HG03060 (cell line): ENCODE results near the gene IL1RAPL1.

ENCODE experiments used
- ATAC-seq: cut with Tn5 transposase; IDR thresholded peaks from one replicate; pipeline ENCODE4 v1.9.1; 2021; ENCODE audit warnings: low read depth, moderate number of reproducible peaks; ENCODE audit not compliant: unreplicated experiment

The IL1RAPL1 gene

GRCh38 chrX:29687687-29688086 lies 1100.4 kb downstream of the IL1RAPL1 start:
- ATAC-seq, result no peak

GRCh38 chrX:29690061-29690460 lies 1102.8 kb downstream of the IL1RAPL1 start:
- no peak for ATAC-seq

GRCh38 chrX:29691044-29691443 lies 1103.8 kb downstream of the IL1RAPL1 start:
- ATAC-seq, result no peak

- no peak for ATAC-seq
These were observed 1106.7 kb downstream of the IL1RAPL1 start for GRCh38 chrX:29693912-29694311.

DNA sequence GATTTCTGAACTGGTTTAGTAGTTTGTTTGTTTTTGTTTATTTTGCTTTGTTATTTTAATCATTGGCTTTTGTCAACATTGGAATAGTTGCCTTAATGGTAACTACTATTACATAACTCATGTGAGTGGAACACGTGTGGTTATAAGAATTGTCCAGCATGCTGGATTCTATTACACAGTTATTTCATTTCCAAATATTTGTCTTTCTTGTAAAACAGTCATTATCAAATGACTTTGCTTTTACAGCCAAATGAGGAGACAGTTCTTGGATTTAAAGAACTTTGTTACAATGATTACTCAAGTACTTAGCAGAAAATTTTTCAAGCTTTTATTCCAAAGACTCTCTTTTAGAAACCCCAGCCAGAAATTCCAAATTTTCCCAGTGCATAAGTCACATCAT lies 1112.0 kb downstream of the IL1RAPL1 start:
- no peak for ATAC-seq

DNA sequence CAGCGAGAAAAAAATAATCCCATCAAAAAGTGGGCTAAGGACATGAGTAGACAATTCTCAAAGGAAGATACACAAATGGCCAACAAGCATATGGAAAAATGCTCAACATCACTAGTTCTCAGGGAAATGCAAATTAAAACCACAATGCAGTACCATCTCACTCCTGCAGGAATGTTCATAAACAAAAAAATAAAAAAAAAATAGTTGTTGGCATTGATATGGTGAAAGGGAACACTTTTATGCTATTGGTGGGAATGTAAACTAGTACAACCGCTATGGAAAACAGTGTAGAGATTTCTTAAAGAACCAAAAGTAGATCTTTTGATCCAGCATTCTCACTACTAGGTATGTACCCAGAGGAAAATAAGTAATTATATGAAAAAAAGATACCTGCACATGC lies 1119.8 kb downstream of the IL1RAPL1 start:
- no peak for ATAC-seq

- no peak for ATAC-seq
These were observed 1133.9 kb downstream of the IL1RAPL1 start for GRCh38 chrX:29721152-29721551.

DNA sequence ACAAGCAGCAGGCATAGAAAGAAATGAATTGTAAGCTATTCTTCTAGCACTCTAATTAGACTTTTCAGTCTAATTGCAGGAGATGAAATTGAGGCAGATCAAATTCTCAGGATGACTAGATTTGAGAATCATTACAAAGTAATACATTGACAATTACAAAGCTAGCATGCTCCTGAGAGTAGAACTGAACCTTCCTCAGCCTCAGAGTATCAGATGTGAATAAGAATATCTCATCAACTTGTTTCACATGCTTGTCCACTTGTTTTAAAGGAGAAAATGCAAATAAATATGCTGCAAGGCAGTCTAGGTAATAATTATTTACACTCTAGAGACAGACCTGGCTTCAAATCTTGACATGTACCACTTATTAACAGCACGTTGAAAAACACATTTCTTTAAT lies 1137.1 kb downstream of the IL1RAPL1 start:
- ATAC-seq, result no peak

- no peak for ATAC-seq
These were observed 1139.6 kb downstream of the IL1RAPL1 start for GRCh38 chrX:29726811-29727210.

DNA sequence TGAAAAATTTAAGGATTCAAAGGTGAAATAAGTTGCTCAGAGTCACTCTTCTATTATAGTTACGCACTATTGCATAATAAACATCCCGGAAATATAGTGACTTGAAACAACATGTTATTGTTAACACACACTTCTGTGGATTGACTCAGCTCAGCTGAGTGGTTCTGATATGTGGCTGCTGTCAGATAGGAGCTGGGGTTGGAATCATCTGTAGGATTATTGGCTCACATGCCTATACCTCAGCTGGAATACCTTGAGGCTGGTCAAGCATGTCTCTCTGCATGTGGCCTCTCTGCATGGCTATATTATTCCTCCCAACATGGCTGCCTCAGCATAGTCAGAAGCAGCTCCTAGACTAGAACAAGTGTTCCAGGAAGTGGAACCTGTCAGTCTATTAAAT lies 1141.4 kb downstream of the IL1RAPL1 start:
- ATAC-seq, result no peak

DNA sequence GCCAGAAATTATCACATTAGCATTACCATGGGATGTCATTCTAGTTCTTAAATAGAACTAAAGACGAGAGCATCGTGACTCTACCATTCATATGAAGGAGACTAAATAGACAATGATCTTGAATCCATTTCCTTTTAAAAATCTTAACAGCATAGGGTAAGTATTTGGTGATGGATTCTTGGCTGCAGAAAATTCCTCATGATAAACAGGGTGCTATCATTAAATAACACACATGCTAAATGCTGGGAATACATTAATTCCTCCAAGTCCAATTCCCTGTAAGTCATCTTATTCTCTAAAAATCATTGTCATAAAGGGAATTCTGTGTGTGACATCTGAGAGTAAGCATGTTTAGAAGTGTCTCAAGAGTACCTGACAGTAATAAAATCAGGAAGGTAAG lies 1157.7 kb downstream of the IL1RAPL1 start:
- ATAC-seq, result no peak

- ATAC-seq, result no peak
These were observed 1159.1 kb downstream of the IL1RAPL1 start for GRCh38 chrX:29746326-29746725.

DNA sequence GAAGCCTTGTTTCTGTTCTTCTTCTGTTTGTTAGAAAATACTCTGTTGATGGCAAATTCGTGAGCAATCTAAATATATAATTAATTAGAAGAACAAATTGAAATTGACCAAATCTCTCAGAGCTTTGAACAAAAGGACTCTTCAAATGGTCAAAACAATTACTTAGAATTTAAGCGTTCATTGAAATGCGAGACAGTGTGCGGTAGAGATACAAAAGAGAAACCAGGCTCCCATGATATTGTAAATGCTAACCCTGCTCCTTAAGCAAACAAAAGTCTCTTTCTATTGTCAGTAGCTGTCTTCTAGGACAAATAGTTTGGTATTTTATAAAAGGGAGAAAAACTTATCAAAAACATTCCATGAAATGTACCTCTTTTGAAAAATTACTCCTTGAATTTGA lies 1174.8 kb downstream of the IL1RAPL1 start:
- no peak for ATAC-seq

DNA sequence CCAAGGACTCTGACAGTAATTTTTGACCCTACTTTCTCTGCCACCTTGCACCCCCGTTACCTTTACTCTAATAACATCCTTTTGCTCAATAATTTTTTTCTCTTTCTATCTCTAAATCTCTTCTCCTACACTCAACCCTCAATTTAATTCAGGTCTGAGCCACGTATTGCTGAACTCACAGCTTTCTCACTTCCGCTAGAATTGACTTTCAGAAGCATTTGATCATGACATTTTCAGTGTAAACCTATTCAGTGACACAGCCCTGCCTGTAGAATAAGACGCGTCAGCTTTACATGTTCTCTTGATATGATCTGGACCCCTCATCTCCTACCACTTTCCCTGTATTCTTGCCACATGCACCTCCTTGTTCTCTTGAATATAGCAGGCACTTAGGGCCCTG lies 1188.6 kb downstream of the IL1RAPL1 start:
- no peak for ATAC-seq

GRCh38 chrX:29787656-29788055 lies 1200.4 kb downstream of the IL1RAPL1 start:
- ATAC-seq, result no peak

DNA sequence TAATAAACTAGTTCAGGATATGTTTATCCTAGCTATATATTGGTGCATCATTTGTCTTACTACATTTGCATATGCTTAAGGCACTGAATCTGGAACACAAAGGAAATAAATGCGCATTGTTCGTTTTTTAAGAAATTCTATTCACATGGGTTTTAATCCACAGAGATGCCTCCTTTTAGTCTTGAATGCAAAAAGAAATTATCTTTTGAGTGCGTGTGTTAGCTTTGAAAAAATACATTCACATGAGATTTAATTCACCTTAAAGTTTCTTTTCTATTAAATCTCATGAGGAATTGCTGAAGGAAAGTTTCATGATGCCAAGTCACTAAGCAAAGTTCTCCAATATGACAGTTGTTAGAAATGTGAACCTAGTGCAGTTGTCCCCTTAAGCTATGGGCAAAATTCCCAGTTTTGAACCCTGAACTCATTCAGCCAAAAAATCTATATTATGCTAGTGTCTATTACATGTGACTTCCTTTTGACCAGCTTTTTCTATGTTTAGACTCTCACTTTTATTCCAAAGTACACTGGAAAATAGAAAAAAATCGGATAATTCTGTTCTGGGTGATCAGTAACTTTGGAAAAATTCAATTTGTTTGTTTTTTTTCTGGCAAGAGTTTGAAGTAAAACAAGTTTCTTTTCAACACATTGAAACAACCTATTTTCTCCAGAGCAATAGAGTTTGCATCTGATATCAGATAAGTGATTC lies 1201.9 kb downstream of the IL1RAPL1 start:
- no peak for ATAC-seq

DNA sequence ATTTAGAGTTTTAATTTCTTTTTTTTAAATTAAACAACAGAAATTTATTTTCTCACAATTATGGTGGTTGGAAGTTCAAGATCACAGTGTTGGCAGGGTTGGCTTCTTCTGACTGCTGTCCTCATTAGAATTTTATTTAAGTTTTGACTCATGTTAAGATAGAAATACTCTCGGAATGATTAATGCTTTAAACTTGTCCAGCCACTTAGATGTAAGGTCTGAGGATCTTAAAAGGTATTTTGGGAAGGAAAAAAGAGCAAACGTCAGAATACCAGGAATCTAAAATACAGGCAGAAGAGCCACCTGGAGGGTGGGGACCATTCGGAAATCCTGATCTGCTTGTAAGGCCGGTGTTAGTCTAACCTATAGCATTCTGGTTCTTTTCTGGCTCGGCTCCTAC lies 1205.1 kb downstream of the IL1RAPL1 start:
- ATAC-seq, result no peak

GRCh38 chrX:29797156-29797555 lies 1209.9 kb downstream of the IL1RAPL1 start:
- no peak for ATAC-seq

- no peak for ATAC-seq
These were observed 1211.2 kb downstream of the IL1RAPL1 start for GRCh38 chrX:29798469-29798868.

- no peak for ATAC-seq
These were observed 1225.9 kb downstream of the IL1RAPL1 start for GRCh38 chrX:29813174-29813573.

DNA sequence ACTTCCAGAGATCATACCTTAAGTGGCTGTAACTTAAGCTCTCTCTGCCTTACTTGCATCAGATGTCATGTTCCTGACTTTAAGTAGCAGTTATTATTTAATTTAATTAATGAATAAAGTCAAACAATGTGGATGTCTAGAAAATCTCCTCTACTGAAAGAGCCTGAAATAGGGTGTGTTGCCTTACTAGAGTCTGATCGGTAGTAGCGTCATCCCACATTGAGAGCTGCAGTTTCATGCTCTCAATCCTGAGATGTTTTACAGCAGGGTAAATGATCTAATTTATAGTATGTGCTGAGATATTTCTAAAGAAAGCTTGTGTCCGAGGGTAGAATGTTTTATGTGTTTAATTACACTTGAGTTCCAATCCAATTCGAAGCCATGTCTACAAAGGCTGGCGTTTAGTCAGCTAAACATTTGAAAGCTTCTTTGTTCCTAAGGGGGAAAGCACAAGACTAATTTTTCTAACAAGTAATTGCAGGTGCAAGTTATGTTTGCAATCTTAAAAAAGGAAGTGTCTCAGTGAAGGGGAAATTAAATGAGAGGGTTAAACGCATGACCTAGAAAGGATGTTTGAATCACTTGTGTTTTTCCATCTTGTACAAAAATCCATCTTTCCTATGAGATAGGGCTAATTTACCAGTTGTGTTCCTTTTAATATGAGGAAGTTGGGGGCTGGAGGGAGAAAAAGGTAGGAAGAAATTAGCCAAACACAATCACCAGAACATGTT lies 1237.1 kb downstream of the IL1RAPL1 start:
- no peak for ATAC-seq

GRCh38 chrX:29826742-29827141 lies 1239.5 kb downstream of the IL1RAPL1 start:
- no peak for ATAC-seq
